ENCODE data around the gene ZBTB16. TPM values are rescaled to one million over a fixed set of nuclear protein-coding genes. Genes with fewer than 3 reads are reported as not detected.

ZBTB16 gene
- total RNA-seq, 1 donor = under 0.01 TPM

DNA sequence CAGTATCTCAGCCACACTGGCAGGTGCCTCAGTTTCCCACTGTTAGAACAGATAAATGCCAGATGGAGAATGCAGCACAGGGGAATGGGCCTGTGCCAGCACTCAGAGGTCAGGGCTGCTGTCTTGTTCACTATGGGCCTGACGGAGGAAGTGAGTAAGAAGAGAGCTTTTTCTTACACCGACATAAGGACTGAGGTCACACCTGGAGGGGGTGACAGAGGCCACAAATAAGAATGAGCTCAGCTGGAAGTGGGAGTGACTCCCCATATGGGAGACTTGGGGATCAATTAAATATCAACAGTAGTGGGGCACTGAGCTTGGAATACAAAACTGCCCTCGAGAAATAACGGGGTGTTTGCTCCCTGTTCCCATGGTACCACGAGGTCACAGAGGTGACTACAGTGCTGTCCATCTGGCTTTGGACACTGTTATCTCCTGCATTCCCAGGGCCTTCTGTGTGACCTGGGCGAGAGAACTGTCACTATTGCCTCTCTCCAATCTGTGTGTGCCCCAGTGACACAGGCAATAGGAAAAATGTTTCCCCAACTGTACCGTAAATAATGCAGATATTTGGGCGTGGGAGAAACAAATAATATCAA lies 142.6 kb downstream of the ZBTB16 start:
- Histone ChIP-seq H3K36me3 (ENCODE audit: insufficient read depth, low read length) (no peaks in the 10 kb centered on the region), H3K4me3 (ENCODE audit: insufficient read depth, low read length) (no peak overlapping the region), H3K4me1 (ENCODE audit: insufficient read depth, low read length) (peaks cover 12% of the 10 kb centered on the region), H4K20me1 (ENCODE audit: insufficient read depth, low read length) (no peaks in the 10 kb centered on the region), H3K27ac (ENCODE audit: low read depth, low read length) (no peak overlapping the region), H2AFZ (ENCODE audit: low read length) (no peak overlapping the region), H3K27me3 (ENCODE audit: insufficient read depth, low read length) (no peaks in the 10 kb centered on the region), H3K9me3 (ENCODE audit: low read depth, low read length) (no peaks in the 10 kb centered on the region), H3K79me2 (ENCODE audit: insufficient read depth, low read length) (no peaks in the 10 kb centered on the region), H3K4me2 (ENCODE audit: insufficient read depth, low read length) (no peak overlapping the region)
- DNase-seq (ENCODE audit: insufficient read length, low spot score, missing footprints) = no peak
- no peak for TF ChIP-seq CTCF (IDR thresholded peaks at IDR 0.05; ENCODE audit: extremely low read depth, low read depth, low read length)

GRCh38 chr11:114207096-114207495 lies 147.6 kb downstream of the ZBTB16 start:
- Histone ChIP-seq H3K4me2 (ENCODE audit: insufficient read depth, low read length) (no peak overlapping the region), H3K79me2 (ENCODE audit: insufficient read depth, low read length) (no peaks in the 10 kb centered on the region), H3K27ac (ENCODE audit: low read depth, low read length) (no peak overlapping the region), H2AFZ (ENCODE audit: low read length) (no peak overlapping the region), H3K9me3 (ENCODE audit: low read depth, low read length) (no peaks in the 10 kb centered on the region), H3K4me1 (ENCODE audit: insufficient read depth, low read length) (no peaks in the 10 kb centered on the region), H3K27me3 (ENCODE audit: insufficient read depth, low read length) (no peaks in the 10 kb centered on the region), H4K20me1 (ENCODE audit: insufficient read depth, low read length) (no peaks in the 10 kb centered on the region), H3K36me3 (ENCODE audit: insufficient read depth, low read length) (no peaks in the 10 kb centered on the region), H3K4me3 (ENCODE audit: insufficient read depth, low read length) (no peak overlapping the region)
- no peak for TF ChIP-seq CTCF (IDR thresholded peaks at IDR 0.05; ENCODE audit: extremely low read depth, low read depth, low read length)
- no peak for DNase-seq (ENCODE audit: insufficient read length, low spot score, missing footprints)

GRCh38 chr11:114208377-114208776 lies 148.9 kb downstream of the ZBTB16 start:
- no peak for TF ChIP-seq CTCF (IDR thresholded peaks at IDR 0.05; ENCODE audit: extremely low read depth, low read depth, low read length)
- no peaks in the 10 kb centered on the region for H3K9me3 ChIP-seq (ENCODE audit: low read depth, low read length)

GRCh38 chr11:114209343-114209742 lies 149.8 kb downstream of the ZBTB16 start:
- no peak overlapping the region for H3K27ac ChIP-seq (ENCODE audit: low read depth, low read length)
- no peaks in the 10 kb centered on the region for H3K36me3 ChIP-seq (ENCODE audit: insufficient read depth, low read length)
- H4K20me1 ChIP-seq (ENCODE audit: insufficient read depth, low read length) = no peaks in the 10 kb centered on the region
- no peak overlapping the region for H3K4me2 ChIP-seq (ENCODE audit: insufficient read depth, low read length)
- H3K4me1 ChIP-seq (ENCODE audit: insufficient read depth, low read length) = no peaks in the 10 kb centered on the region
- H3K4me3 ChIP-seq (ENCODE audit: insufficient read depth, low read length) = no peak overlapping the region
- DNase-seq (ENCODE audit: insufficient read length, low spot score, missing footprints) = no peak
- no peaks in the 10 kb centered on the region for H3K9me3 ChIP-seq (ENCODE audit: low read depth, low read length)
- H3K79me2 ChIP-seq (ENCODE audit: insufficient read depth, low read length) = no peaks in the 10 kb centered on the region
- no peak overlapping the region for H2AFZ ChIP-seq (ENCODE audit: low read length)
- TF ChIP-seq CTCF (IDR thresholded peaks at IDR 0.05; ENCODE audit: extremely low read depth, low read depth, low read length) = no peak
- no peaks in the 10 kb centered on the region for H3K27me3 ChIP-seq (ENCODE audit: insufficient read depth, low read length)

More at GRCh38 chr11:114208377-114208776, 148.9 kb downstream of the ZBTB16 start:
- no peak overlapping the region for H3K4me3 ChIP-seq (ENCODE audit: insufficient read depth, low read length)
- H3K4me2 ChIP-seq (ENCODE audit: insufficient read depth, low read length) = no peak overlapping the region
- H3K79me2 ChIP-seq (ENCODE audit: insufficient read depth, low read length) = no peaks in the 10 kb centered on the region
- no peaks in the 10 kb centered on the region for H3K27me3 ChIP-seq (ENCODE audit: insufficient read depth, low read length)
- H4K20me1 ChIP-seq (ENCODE audit: insufficient read depth, low read length) = no peaks in the 10 kb centered on the region
- no peak overlapping the region for H2AFZ ChIP-seq (ENCODE audit: low read length)
- H3K36me3 ChIP-seq (ENCODE audit: insufficient read depth, low read length) = no peaks in the 10 kb centered on the region
- H3K27ac ChIP-seq (ENCODE audit: low read depth, low read length) = no peak overlapping the region
- H3K4me1 ChIP-seq (ENCODE audit: insufficient read depth, low read length) = no peaks in the 10 kb centered on the region
- no peak for DNase-seq (ENCODE audit: insufficient read length, low spot score, missing footprints)
